ENCODE results near the gene GSKIP. TPM values are rescaled to one million over a fixed set of nuclear protein-coding genes. Genes with fewer than 3 reads are reported as not detected.

GSKIP gene
- total RNA-seq, 1 donor from 2014 or later, result 27.3 TPM

- Mint-ChIP-seq H3K4me1 (ENCODE audit: low read depth) (peaks cover 42% of the 10 kb centered on the region), H3K27ac (peak overlapping the region; percentile 93), H3K27me3 (no peaks in the 10 kb centered on the region), H3K9me3 (ENCODE audit: low read depth) (no peaks in the 10 kb centered on the region), H3K4me3 (ENCODE audit: low read depth) (peak overlapping the region; percentile 87), H3K36me3 (ENCODE audit: insufficient read depth) (peaks cover 9% of the 10 kb centered on the region)
- no peak for DNase-seq (ENCODE audit: low spot score, unreplicated experiment)
- no peak for TF ChIP-seq CTCF (IDR thresholded peaks at IDR 0.05; ENCODE audit: unreplicated experiment)
These were observed 518 bp downstream of the GSKIP start for GRCh38 chr14:96363751-96364336.

GRCh38 chr14:96364962-96365361, 1.6 kb downstream of the GSKIP start:
- peak overlapping the region; percentile 87 for H3K4me3 Mint-ChIP-seq (ENCODE audit: low read depth)
- no peak for TF ChIP-seq CTCF (IDR thresholded peaks at IDR 0.05; ENCODE audit: unreplicated experiment)
- peaks cover 40% of the 10 kb centered on the region for H3K4me1 Mint-ChIP-seq (ENCODE audit: low read depth)
- H3K9me3 Mint-ChIP-seq (ENCODE audit: low read depth), result no peaks in the 10 kb centered on the region
- DNase-seq (ENCODE audit: low spot score, unreplicated experiment), result no peak
- H3K27ac Mint-ChIP-seq, result peak overlapping the region; percentile 93
- peaks cover 12% of the 10 kb centered on the region for H3K36me3 Mint-ChIP-seq (ENCODE audit: insufficient read depth)
- H3K27me3 Mint-ChIP-seq, result no peaks in the 10 kb centered on the region

- no peak for TF ChIP-seq CTCF (IDR thresholded peaks at IDR 0.05; ENCODE audit: unreplicated experiment)
- Mint-ChIP-seq H3K9me3 (ENCODE audit: low read depth) (no peaks in the 10 kb centered on the region), H3K27me3 (no peaks in the 10 kb centered on the region), H3K4me1 (ENCODE audit: low read depth) (peaks cover 20% of the 10 kb centered on the region), H3K36me3 (ENCODE audit: insufficient read depth) (peaks cover 15% of the 10 kb centered on the region), H3K27ac (no peak overlapping the region), H3K4me3 (ENCODE audit: low read depth) (no peak overlapping the region)
- no peak for DNase-seq (ENCODE audit: low spot score, unreplicated experiment)
These were observed 5.2 kb downstream of the GSKIP start for GRCh38 chr14:96368534-96368933.

GRCh38 chr14:96370528-96370927, 7.2 kb downstream of the GSKIP start:
- no peaks in the 10 kb centered on the region for H3K27me3 Mint-ChIP-seq
- no peak for DNase-seq (ENCODE audit: low spot score, unreplicated experiment)
- no peak overlapping the region for H3K4me3 Mint-ChIP-seq (ENCODE audit: low read depth)
- H3K4me1 Mint-ChIP-seq (ENCODE audit: low read depth), result peaks cover 8% of the 10 kb centered on the region
- H3K27ac Mint-ChIP-seq, result no peak overlapping the region
- no peak for TF ChIP-seq CTCF (IDR thresholded peaks at IDR 0.05; ENCODE audit: unreplicated experiment)
- no peaks in the 10 kb centered on the region for H3K9me3 Mint-ChIP-seq (ENCODE audit: low read depth)
- H3K36me3 Mint-ChIP-seq (ENCODE audit: insufficient read depth), result peaks cover 20% of the 10 kb centered on the region

- no peak for TF ChIP-seq CTCF (IDR thresholded peaks at IDR 0.05; ENCODE audit: unreplicated experiment)
- Mint-ChIP-seq H3K27ac (no peak overlapping the region), H3K27me3 (no peaks in the 10 kb centered on the region), H3K4me1 (ENCODE audit: low read depth) (no peaks in the 10 kb centered on the region), H3K9me3 (ENCODE audit: low read depth) (no peaks in the 10 kb centered on the region), H3K36me3 (ENCODE audit: insufficient read depth) (peaks cover 20% of the 10 kb centered on the region), H3K4me3 (ENCODE audit: low read depth) (no peak overlapping the region)
- DNase-seq (ENCODE audit: low spot score, unreplicated experiment), result no peak
These were observed 10.2 kb downstream of the GSKIP start for GRCh38 chr14:96373538-96373937.
